Osteoblast (primary cell): ENCODE data around the gene CCDC3. TPM values are rescaled to one million over a fixed set of nuclear protein-coding genes. Genes with fewer than 3 reads are reported as not detected.

Experiments used
- DNase-seq: peaks from one replicate; pipeline ENCODE4 v3.0.0; 2011; ENCODE audit warnings: low spot score, mixed read lengths; ENCODE audit not compliant: insufficient read length; ENCODE audit errors: missing footprints
- H2AFZ ChIP-seq: 2 replicates; pipeline ENCODE4 v1.6.0; 2011; ENCODE audit warnings: mild to moderate bottlenecking, low read length
- H3K27ac ChIP-seq: 2 replicates; pipeline ENCODE4 v1.5.1; 2011; ENCODE audit warnings: mild to moderate bottlenecking, low read depth, low read length, moderate library complexity
- H3K27me3 ChIP-seq: 2 replicates; pipeline ENCODE4 v1.6.0; 2012; ENCODE audit warnings: mild to moderate bottlenecking, control low read depth, inconsistent platforms, low read length, moderate library complexity; ENCODE audit not compliant: insufficient read depth
- H3K36me3 ChIP-seq: 2 replicates; pipeline ENCODE4 v1.5.1; 2011; ENCODE audit warnings: mild to moderate bottlenecking, low read length, control low read depth, moderate library complexity; ENCODE audit not compliant: insufficient read depth
- H3K4me1 ChIP-seq: 2 replicates; pipeline ENCODE4 v1.5.1; 2011; ENCODE audit warnings: mild to moderate bottlenecking, low read length, control low read depth, moderate library complexity; ENCODE audit not compliant: insufficient read depth
- H3K4me2 ChIP-seq: 2 replicates; pipeline ENCODE4 v1.6.0; 2011; ENCODE audit warnings: mild to moderate bottlenecking, low read length; ENCODE audit not compliant: insufficient read depth
- H3K4me3 ChIP-seq: fragments of 200-600 bp; sonication (generic); 3 replicates; pipeline ENCODE4 v1.5.1; 2012; ENCODE audit warnings: mild to moderate bottlenecking, low read length, inconsistent platforms; ENCODE audit not compliant: insufficient read depth
- H3K79me2 ChIP-seq: 2 replicates; pipeline ENCODE4 v1.6.0; 2012; ENCODE audit warnings: mild to moderate bottlenecking, low read length, control low read depth, inconsistent platforms; ENCODE audit not compliant: insufficient read depth
- H3K9me3 ChIP-seq: 2 replicates; pipeline ENCODE4 v1.5.1; 2011; ENCODE audit warnings: low read depth, low read length, control low read depth
- H4K20me1 ChIP-seq: 2 replicates; pipeline ENCODE4 v1.6.0; 2012; ENCODE audit warnings: mild to moderate bottlenecking, low read length, control low read depth; ENCODE audit not compliant: insufficient read depth
- CTCF ChIP-seq: IDR thresholded peaks from 2 replicates; pipeline ENCODE4 v1.5.1; 2011; ENCODE audit warnings: mild to moderate bottlenecking, low read depth, low read length, moderate library complexity; ENCODE audit errors: extremely low read depth
- total RNA-seq: library from RNA; depleted of rRNA; stranded (reverse); fragments of >200 nt; gene quantifications from 2 replicates; pipeline ENCODE4 v1.2.3, GENCODE V29; 2012

The CCDC3 gene
- total RNA-seq, 1 donor: 0.72 TPM

GRCh38 chr10:12908773-12909172, 92.7 kb downstream of the CCDC3 start:
- no peak for TF ChIP-seq CTCF
- no peak for DNase-seq
- peaks cover 9% of the 10 kb centered on the region for H3K27me3 ChIP-seq
- H2AFZ ChIP-seq: no peak overlapping the region
- H3K27ac ChIP-seq: no peak overlapping the region
- H3K4me3 ChIP-seq: no peak overlapping the region
- H3K36me3 ChIP-seq: no peaks in the 10 kb centered on the region
- peaks cover 2% of the 10 kb centered on the region for H3K9me3 ChIP-seq
- H4K20me1 ChIP-seq: no peaks in the 10 kb centered on the region
- no peaks in the 10 kb centered on the region for H3K4me1 ChIP-seq
- no peak overlapping the region for H3K4me2 ChIP-seq
- H3K79me2 ChIP-seq: no peaks in the 10 kb centered on the region

- Histone ChIP-seq H3K4me2 (no peak overlapping the region), H3K27me3 (peaks cover 12% of the 10 kb centered on the region), H3K9me3 (peaks cover 2% of the 10 kb centered on the region), H3K27ac (no peak overlapping the region), H3K4me3 (no peak overlapping the region), H3K79me2 (no peaks in the 10 kb centered on the region), H3K36me3 (no peaks in the 10 kb centered on the region), H3K4me1 (no peaks in the 10 kb centered on the region), H4K20me1 (no peaks in the 10 kb centered on the region), H2AFZ (no peak overlapping the region)
- DNase-seq: no peak
- TF ChIP-seq CTCF: no peak
Measured at GRCh38 chr10:12907656-12908055, 93.9 kb downstream of the CCDC3 start.

- no peak for DNase-seq
Measured at GRCh38 chr10:12906051-12906541, 95.4 kb downstream of the CCDC3 start.

GRCh38 chr10:12905067-12905466, 96.4 kb downstream of the CCDC3 start:
- TF ChIP-seq CTCF: no peak
- H4K20me1 ChIP-seq: no peaks in the 10 kb centered on the region
- no peaks in the 10 kb centered on the region for H3K9me3 ChIP-seq
- no peak overlapping the region for H3K27ac ChIP-seq
- H3K4me3 ChIP-seq: no peak overlapping the region
- peaks cover 11% of the 10 kb centered on the region for H3K27me3 ChIP-seq
- H3K79me2 ChIP-seq: no peaks in the 10 kb centered on the region
- H2AFZ ChIP-seq: no peak overlapping the region
- no peaks in the 10 kb centered on the region for H3K4me1 ChIP-seq
- H3K4me2 ChIP-seq: no peak overlapping the region
- no peaks in the 10 kb centered on the region for H3K36me3 ChIP-seq
- no peak for DNase-seq

More at GRCh38 chr10:12906051-12906541, 95.4 kb downstream of the CCDC3 start:
- Histone ChIP-seq H3K4me1 (no peaks in the 10 kb centered on the region), H3K27ac (no peak overlapping the region), H3K79me2 (no peaks in the 10 kb centered on the region), H4K20me1 (no peaks in the 10 kb centered on the region), H2AFZ (no peak overlapping the region), H3K9me3 (no peaks in the 10 kb centered on the region), H3K4me3 (no peak overlapping the region), H3K27me3 (peaks cover 12% of the 10 kb centered on the region), H3K36me3 (no peaks in the 10 kb centered on the region), H3K4me2 (no peak overlapping the region)
- TF ChIP-seq CTCF: no peak
